GM12801 (cell line): ENCODE data around the gene AVPR2.

Source experiments
- TF ChIP-seq, protein P1 (sequence below): IDR thresholded peaks from one replicate; pipeline ENCODE4 v1.5.1; 2011; ENCODE audit warnings: control low read depth; ENCODE audit not compliant: insufficient read length; ENCODE audit errors: extremely low read depth

AVPR2 gene

GRCh38 chrX:153863251-153863991 lies 41.1 kb upstream of the AVPR2 start:
- TF ChIP-seq, protein P1, sequence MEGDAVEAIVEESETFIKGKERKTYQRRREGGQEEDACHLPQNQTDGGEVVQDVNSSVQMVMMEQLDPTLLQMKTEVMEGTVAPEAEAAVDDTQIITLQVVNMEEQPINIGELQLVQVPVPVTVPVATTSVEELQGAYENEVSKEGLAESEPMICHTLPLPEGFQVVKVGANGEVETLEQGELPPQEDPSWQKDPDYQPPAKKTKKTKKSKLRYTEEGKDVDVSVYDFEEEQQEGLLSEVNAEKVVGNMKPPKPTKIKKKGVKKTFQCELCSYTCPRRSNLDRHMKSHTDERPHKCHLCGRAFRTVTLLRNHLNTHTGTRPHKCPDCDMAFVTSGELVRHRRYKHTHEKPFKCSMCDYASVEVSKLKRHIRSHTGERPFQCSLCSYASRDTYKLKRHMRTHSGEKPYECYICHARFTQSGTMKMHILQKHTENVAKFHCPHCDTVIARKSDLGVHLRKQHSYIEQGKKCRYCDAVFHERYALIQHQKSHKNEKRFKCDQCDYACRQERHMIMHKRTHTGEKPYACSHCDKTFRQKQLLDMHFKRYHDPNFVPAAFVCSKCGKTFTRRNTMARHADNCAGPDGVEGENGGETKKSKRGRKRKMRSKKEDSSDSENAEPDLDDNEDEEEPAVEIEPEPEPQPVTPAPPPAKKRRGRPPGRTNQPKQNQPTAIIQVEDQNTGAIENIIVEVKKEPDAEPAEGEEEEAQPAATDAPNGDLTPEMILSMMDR = no peak

DNA sequence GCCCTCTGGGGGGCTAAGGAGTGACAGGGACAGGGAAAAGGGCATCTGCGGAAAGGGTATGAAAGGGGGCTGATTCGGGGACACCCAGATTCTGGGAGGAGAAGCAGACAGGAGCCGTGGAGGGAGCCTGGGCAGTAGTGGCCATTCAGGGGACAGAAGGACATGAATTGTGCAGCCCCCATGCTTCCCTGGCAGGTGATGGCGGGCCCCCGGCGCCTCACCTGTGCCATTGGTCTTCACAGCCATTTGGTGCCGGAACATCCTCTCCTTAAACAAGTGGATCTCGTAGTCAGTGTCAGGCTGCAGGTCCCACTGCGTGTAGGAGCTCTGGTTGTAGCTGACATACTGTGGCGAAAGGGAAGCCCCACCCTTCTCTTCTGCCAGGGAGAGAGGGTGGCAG lies 40.4 kb upstream of the AVPR2 start:
- TF ChIP-seq, protein P1 = no peak

GRCh38 chrX:153864561-153865320 lies 39.7 kb upstream of the AVPR2 start:
- TF ChIP-seq, protein P1 = no peak

DNA sequence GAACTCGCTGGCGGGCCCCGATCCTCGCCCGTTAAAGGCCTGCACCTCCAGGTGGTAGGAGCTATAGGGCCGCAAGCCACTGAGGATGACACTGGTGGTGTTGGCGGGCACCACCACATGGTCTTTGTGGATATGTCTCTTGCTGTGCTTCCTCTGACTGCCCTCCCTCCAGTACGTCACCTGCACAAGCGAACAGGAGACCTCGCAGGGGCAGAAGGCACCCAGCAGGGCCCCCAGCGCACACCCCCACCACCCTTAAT lies 39.2 kb upstream of the AVPR2 start:
- TF ChIP-seq, protein P1 = no peak

- TF ChIP-seq, protein P1 = no peak
Measured at GRCh38 chrX:153865685-153866084, 38.8 kb upstream of the AVPR2 start.

- TF ChIP-seq, protein P1 = no peak
Measured at GRCh38 chrX:153866302-153867019, 38.0 kb upstream of the AVPR2 start.

DNA sequence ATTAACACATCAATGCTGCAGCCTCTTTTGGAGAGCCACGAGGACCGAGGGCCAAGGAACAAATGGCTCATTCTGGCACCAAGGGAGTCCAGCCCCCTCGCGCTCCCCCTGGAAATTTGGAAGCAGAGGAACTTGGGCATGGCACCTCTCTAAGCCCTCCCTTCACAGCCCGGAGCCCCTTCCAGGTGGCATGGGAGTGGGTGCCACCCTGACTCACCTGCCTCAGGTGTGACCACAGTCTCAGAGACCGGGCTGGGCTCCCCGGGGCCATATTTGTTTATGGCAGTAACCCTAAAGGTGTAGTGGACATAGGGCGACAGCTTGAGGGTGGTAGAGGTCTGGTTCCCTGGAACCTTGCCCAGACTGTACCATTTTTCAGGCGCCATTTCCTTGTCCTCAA lies 37.3 kb upstream of the AVPR2 start:
- TF ChIP-seq, protein P1 = no peak
